Measurements from ENCODE around the gene PRRT3. TPM values are rescaled to one million over a fixed set of nuclear protein-coding genes. Genes with fewer than 3 reads are reported as not detected.
A peak's percentile ranks its signal among the peaks of the same experiment; 100 is the strongest.

PRRT3 gene
- total RNA-seq, 1 experiment from 2014 or later: 19.5 TPM

- peaks cover 5 to 29% (median 24%) of the 10 kb centered on the region in 3 experiments; a peak in 6 of 7 replicates for H3K36me3 Mint-ChIP-seq (ENCODE audit: insufficient read depth in 1 of 3, low read depth in 3 of 3)
- H4K5ac ChIP-seq (ENCODE audit: insufficient read length, low read depth, low read length): no peak within 1 kb of the TSS
- WGBS (ENCODE audit: extremely low coverage, insufficient read length, low lambda C conversion rate): no CpG with 5 or more reads among the region's 50 CpGs
Observed at GRCh38 chr3:9933561-9934234, 18.5 kb downstream of the PRRT3 start, which contains the start of gene CRELD1. Gene CRELD1, plus strand, starts transcription at chr3:9933834. Its CDS starts 605 bp downstream, at chr3:9934439.

More at GRCh38 chr3:9933561-9934234, 18.5 kb downstream of the PRRT3 start, which contains the start of gene CRELD1:
- Histone ChIP-seq H2BK5ac (ENCODE audit: insufficient read length, low read length) (no peak within 1 kb of the TSS), H2BK20ac (ENCODE audit: low read depth, low read length, poor library complexity, severe bottlenecking) (no peak within 1 kb of the TSS), H4K91ac (ENCODE audit: insufficient read length, low read depth, low read length) (no peak within 1 kb of the TSS), H2AFZ (ENCODE audit: low read length) (no peak within 1 kb of the TSS), H3K4me2 (ENCODE audit: insufficient read depth, insufficient read length, low read length) (peak within 1 kb of the TSS; percentile 56), H3K9me3 (ENCODE audit: control insufficient read depth, low read depth, low read length) (no peaks in the 10 kb centered on the region), H2BK12ac (ENCODE audit: insufficient read length, low read depth, low read length) (no peak within 1 kb of the TSS), H4K8ac (replicated peaks; ENCODE audit: insufficient read length, low read depth, low read length) (no peak within 1 kb of the TSS), H3K18ac (ENCODE audit: insufficient read length, low read depth, low read length) (peak within 1 kb of the TSS; percentile 76), H4K20me1 (ENCODE audit: control insufficient read depth, insufficient read depth, insufficient read length) (no peaks in the 10 kb centered on the region), H3T11ph (ENCODE audit: low read length) (no peak within 1 kb of the TSS), H3K79me2 (ENCODE audit: insufficient read depth, low read length) (no peaks in the 10 kb centered on the region), H2BK15ac (ENCODE audit: low read depth, low read length) (no peak within 1 kb of the TSS), H3K79me1 (ENCODE audit: insufficient read depth, low read depth, low read length, poor library complexity, severe bottlenecking) (no peaks in the 10 kb centered on the region), H3K27ac (ENCODE audit: insufficient read length, low read depth, low read length) (no peak within 1 kb of the TSS), H2BK120ac (ENCODE audit: low read depth, low read length, poor library complexity, severe bottlenecking) (no peak within 1 kb of the TSS), H3K4ac (ENCODE audit: low read depth, low read length) (no peak within 1 kb of the TSS), H3K56ac (ENCODE audit: insufficient read length, low read depth, low read length) (no peak within 1 kb of the TSS), H2AK5ac (ENCODE audit: insufficient read length, low read length) (no peak within 1 kb of the TSS), H3K4me1 (ENCODE audit: insufficient read depth, low read length) (no peaks in the 10 kb centered on the region; the same call in 1 of the 2 replicates), H3K14ac (ENCODE audit: insufficient read depth, low read length) (peak within 1 kb of the TSS; percentile 88), H3K23ac (ENCODE audit: insufficient read length, low read depth, low read length) (no peak within 1 kb of the TSS), H3K9ac (ENCODE audit: extremely low read depth, insufficient read length, low read length) (peak within 1 kb of the TSS; percentile 74), H3K27me3 (ENCODE audit: insufficient read depth, low read length) (no peaks in the 10 kb centered on the region), H3K23me2 (ENCODE audit: insufficient read length, low read depth, low read length, poor library complexity, severe bottlenecking) (peaks cover 7% of the 10 kb centered on the region)
- peak; percentile 95 for DNase-seq
- peak within 1 kb of the TSS; percentile 88 to 94 for H3K4me3 Mint-ChIP-seq
- peaks cover 5% of the 10 kb centered on the region for H3K27me3 Mint-ChIP-seq (ENCODE audit: low read depth)
- H3K4me1 Mint-ChIP-seq: peaks cover 10 to 14% of the 10 kb centered on the region in 2 experiments
- no peak for TF ChIP-seq CTCF (conservative IDR thresholded peaks at IDR 0.05)
- H3K27ac Mint-ChIP-seq: peak within 1 kb of the TSS; percentile 94 to 98 (median 97)
- H3K9me3 Mint-ChIP-seq: peaks cover 0 to 4% of the 10 kb centered on the region in 2 experiments; a peak in 1 of 5 replicates

All from H9 (cell line).